DMS114 treated with DMSO at 0.1 percent for 48 hours (cell line): ENCODE data around the gene MAP2K5.

Experiments
- DNase-seq: peaks from one replicate; lab custom pipeline; 2025; ENCODE audit not compliant: unreplicated experiment; lab: John Stamatoyannopoulos, UW

MAP2K5 gene

DNA sequence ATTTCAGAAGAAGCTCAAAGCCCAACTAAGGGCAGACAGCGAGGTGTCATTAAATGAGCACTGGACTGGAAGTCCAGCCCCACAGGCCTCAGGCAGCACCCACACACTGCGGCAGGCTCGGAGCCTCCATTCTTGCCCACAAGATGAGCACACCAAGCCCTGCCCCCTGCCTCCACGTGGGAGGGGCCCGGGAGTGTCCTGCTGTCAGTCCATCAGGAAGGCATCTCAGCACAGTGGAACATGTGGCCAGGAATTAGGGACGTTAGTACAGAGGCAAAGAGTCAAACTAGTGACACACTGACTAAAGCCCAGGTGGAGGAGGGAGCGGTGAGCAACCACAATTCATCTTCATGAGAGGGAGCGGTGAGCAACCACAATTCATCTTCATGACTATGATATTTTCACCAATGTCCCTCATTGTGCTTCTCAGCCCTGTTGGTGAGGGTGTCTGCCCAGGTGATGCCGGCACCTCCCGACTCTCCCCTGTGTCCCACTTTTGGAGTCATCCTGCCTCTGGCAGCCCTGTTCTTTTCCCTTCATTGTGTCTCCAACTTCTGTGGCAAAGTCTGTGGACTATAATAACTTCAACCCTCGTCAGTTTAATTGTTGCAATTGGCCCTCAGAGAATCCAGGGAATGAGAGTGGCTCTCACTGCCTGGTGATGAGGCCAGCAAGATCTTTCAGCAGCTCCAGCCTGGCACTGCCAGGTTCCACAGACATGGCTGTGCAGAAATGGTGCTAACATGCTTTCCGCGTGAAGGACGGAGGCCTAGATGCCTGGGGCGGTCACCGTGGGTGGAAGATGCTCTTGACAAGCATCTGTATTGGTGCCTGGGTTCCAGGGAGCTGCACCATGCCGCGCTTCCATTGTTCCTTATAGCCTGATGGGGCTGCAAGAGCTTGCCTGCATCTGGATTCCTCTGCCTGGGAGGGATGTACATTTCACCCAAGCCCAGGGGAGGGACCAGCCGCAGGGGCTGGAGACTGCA lies 259.7 kb downstream of the MAP2K5 start:
- DNase-seq: no peak

DNA sequence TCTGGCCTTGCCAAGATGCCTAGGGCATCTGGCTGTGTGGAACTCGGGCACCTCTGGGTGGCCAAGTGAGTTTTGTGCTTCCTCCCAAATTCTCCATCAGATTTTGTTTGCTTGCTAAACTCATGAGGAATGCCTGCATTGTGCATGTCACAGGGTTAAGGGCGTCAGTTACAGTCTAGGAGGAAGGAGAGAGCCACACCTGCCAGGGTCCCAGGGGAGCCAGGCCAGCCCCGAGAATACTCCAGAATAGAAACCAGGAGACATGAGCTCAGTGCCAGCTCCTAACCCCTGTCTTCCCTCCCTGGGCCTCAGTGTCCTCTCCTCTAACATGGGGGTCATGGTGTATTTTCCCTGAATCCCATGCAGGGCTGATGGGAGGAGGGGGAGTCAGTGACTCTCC lies 260.8 kb downstream of the MAP2K5 start:
- no peak for DNase-seq

DNA sequence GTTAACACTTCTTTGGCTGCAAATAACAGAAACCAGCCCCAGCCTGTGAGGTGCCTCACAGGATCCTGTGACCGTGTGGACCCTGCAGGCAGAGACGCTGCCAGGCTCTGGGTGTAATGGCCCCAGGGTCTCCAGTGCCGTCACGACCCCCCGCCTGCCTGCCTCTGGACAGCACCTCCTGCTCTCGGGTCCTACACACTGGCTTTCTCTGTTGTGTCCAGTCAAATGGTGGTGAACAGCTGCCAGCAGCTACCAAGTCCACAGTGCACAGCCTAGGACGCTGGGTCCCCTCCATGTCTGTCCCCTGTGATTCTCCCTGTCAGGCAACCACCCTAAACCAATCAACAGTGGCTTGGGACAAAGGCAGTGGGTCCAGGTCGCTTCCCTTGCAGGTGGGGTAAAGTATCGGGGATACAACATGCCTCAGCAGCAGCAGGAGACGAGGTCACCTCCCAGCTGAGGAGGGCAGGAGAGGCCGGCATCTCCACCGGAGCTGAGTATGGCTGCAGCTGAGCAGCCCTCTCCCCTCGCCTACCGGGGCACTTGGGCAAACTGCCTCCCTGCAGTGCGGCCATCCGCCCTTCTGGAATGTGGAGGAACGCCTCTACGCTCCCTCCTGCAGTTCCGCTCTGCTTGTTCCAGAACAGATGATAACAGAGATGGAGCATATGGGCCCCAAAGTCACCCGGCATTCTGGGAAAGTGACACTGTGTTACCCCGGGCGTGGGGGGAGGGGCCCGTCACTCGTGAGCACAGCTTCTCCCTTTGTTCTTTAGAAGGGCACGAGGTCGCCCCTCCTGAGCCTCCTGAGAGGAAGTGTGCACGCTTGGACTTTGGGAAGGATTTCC lies 261.7 kb downstream of the MAP2K5 start:
- DNase-seq: no peak

DNA sequence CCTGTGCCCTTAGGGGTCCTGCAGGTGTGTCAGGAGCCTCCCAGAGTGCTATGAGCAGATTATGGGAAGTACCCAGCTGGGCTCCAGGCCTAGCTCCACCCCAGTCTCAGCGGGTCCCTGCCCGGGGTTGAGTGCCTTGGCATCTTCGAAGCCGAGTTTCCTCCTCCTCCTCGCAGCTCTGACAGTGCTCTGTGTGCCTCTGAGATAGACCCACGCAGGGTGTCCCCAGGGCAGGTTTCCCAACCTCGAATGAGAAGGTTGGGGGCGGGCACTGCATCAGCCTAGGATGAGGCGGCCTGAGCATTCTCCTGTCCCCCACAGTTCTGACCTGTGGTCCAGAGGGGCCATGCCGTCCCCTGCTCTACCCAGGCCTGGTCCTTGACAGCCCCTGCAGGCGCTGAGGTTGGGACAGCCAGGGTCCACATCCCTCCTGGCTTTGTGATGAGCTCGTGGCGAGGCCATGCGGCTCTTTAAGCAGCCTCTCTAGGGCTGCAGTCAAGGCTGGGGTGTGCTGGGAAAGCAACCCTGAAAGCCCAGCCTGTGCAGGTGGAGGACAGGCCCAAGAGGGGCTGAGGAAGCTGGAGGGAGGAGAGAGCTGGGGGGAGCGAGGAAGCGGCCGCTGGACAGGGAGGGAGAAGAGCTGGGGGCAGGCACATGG lies 262.6 kb downstream of the MAP2K5 start:
- DNase-seq: no peak

DNA sequence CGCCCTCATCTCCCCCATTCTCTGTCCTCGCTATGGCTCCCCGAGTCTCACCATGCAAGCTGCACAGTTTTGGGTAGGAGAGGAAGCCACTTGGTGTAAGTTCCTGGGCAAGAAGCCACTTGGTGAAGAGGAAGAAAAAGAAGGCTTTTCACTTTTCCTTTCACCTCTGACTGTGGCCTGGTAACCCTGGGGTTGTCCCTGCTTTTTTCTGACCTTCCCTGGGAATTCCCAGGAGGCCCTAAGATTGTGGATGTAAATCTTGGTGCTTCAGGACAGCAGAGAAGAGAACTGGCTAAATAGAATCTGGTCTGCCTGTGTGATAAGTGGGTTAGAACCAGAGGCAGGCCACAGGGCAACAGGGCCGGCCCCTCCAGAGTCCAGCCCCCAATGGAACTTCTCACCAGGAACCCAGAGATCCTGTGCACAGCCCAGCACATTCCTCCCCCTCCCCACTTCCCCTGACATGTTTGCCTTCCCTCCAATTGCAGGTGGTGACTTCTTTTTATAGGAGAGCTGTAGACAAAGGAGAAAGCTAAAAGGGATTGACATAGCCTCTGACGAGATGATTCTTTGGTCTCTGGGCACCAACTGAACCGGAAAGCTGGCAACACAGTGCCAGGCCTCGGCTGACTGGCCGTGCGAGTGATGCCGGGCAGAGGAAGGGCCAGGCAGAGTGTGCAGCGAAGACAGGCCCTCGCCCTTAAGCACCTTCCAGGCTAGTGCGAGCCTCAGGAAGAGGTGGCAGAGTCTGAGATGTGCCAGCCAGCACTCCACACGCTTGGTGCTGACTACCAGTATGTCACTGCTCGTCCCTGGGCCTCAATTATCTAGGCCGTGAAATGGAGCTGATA lies 263.4 kb downstream of the MAP2K5 start:
- no peak for DNase-seq

DNA sequence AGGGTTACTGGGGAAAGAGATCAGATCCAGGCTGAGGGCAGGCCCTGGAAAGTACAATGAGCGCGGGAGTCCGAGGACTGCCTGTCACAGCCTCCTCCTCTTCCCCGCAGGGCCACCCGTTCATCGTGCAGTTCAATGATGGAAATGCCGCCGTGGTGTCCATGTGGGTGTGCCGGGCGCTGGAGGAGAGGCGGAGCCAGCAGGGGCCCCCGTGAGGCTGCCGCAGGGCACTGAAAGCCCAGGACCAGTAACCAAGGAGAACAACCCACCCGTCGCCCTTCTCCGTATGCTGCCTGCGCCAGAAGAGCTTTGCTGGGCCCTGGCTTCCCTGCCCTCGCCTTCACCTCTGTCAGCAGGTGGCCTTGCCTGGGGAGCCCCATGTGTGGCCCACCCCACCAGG lies 264.0 kb downstream of the MAP2K5 start:
- no peak for DNase-seq

DNA sequence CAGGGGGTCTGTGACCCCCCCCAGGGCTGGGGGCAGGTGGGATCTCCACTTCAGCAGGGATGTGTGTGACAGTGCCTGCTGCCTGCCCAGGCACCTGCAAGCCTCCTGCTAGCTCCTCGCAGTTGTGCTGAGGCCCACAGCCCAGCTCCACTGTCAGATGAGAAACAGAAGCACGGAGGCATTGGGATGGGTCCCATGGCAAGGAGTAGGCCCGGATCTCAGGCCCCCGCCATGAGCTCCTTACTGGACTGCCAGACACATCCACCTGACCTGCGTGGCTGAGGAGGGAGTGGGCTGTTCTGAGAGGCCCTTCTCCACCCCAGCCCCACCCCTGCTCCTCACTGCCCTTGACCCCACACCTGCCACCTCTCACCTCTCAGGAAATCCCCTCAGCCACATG lies 264.6 kb downstream of the MAP2K5 start:
- DNase-seq: no peak

DNA sequence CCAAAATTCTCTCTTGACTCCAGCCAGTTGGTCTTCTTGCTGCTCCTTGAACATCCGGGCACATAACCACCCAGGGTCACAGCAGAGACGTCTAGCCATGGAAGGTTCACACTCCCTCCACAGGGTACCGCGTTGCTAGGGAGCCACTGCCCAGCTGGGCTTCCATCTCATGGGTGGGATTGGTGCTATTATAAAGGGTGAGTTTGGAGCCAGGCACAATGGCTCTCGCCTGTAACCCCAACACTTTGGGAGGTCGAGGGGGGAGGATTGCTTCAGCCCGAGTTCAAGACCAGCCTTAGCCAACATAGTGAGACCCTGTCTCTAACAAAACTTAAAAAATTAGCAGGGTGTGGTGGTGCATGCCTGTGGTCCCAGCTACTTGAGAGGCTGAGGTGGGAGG lies 265.3 kb downstream of the MAP2K5 start:
- no peak for DNase-seq

DNA sequence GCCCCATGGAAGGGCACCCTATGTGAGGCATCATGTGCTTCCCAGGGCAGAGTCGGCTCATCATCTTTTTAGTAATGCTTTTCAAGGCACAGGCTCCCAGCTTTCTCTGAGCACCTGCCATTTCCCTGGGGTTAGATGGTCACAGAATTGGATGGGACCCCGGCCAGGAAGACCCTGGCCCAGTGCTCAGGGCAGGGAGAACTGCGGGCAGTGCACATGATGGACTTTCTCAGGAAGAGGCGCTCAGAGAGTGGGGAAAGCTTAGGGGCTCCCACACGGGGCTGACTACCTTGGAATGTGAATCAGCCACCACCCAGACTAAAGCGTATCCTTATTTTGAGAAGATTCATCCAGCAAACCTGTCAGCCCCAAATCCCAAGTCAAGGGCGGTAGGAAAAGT lies 266.3 kb downstream of the MAP2K5 start:
- DNase-seq: no peak

DNA sequence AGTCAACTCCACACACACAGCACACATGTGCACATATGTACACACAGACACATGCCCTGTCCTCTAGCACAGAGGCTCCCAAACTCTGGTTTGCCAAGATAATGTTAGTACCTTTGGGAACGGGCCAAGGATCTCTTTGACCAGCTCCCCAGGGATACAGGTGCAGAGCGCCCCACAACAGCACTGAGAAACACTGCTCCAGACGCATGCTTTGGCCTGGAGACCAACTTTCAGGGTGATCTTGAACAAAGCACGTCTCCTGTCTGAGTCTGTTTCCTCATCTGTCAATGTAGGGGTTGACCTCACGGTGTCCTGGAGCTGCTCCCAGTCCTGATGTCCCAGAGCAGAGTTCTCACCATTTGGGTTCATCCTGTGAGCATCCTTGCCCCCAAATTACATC lies 266.9 kb downstream of the MAP2K5 start:
- no peak for DNase-seq

DNA sequence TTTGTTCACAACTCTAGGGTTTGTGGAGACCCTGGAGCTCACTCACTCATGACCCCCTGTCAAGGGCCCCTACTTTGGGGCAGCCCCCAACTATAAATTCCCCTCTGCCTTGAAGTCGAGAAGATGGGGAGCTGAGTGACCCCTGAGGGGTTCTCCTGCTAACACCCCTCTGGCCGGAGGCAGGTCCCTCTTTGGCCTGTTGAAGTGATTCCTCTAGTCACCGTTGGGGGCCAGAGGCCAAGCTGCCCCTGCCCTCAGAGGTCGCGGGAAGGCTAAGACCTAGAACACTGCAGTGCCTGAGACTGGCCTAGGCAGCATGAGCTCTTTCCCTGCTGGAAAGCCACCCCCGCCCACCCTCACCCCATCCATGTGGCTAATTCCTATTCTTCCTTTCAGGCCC lies 267.4 kb downstream of the MAP2K5 start:
- no peak for DNase-seq

DNA sequence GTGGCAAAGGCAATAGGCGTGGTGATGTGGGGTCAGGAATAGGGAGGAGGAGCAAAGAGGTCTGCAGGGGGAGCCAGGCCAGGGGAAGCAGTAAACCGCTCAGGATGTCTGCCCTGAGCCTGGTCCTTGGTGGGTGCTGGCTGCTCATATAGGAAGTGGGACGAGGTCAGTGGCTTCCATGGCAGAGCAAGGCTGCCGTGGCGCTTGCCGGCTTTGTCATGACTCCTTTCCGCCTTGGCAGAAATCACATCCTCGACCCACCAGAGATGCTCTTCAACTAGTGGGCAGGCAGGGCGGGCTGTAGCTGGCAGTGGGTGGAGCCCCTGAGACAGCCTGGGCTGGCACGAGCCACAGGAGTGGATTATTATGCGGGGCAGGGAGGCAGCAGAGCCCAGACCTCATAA lies 269.7 kb downstream of the MAP2K5 start:
- DNase-seq: no peak

DNA sequence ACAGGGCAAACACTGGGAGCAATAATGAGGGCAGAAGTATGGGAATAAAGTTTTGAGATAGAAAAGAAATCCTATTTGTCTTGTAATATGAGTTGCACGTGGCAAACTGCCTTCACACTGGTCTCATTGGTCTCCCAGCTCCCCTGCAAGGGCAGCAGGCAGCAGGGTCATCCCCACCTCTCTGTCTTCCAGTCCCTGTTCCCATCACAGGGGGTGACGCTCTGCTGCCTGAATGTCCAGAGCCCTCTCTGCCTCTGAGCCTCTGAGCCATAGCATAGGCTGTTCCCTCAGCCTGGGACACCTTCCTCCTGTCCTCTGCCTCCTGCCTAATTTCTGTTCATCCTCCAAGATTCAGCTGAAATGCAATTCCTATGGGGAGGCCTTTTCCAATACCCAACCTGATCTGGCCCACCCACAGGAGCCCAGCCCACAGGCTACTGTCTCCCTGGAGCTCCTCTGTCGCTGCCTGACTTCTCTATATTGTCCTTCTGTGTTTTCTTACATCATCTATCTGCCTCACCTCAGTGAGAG lies 270.7 kb downstream of the MAP2K5 start:
- no peak for DNase-seq

DNA sequence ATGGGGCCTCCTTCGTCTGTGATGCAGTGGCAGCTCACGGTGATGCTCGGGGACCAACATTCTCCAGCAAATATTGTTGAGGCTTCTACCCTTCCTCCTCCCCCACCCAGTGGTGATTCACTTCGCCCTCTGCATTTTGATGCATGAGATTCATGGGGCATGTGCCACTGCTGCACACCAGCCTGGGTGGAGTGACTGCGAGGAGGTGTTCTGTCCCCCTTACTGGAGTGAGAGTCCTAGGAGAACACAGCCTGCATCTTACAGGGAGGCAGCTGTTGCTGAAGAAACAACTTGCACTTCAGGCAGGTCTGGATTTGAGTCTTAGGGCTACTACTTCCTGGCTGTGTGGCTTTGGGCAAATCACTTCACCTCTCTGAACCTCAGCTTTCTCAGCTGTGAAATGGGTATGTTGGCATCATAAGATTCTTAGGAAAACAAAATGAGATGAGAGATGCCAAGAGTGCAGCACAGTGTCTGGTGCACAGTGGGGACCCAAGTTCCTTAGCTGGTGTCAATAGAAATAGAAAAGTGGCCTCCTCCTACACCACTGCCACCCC lies 272.6 kb downstream of the MAP2K5 start:
- no peak for DNase-seq

DNA sequence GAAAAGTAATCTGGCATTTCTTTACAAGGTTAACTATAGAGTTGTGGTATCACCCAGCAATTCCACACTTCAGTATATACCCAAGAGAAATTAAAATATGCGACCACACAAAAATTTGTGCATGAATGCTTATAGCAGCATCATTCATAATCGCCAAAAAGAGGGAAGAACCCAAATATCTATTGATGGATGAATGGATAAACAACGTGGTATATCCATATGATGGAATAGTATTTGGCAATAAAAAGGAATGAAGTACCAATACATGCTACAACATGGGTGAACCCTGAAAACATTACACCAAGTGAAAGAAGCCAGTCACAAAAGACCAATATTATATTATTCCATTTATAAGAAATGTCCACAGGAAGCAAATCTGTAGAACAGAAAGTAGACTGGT lies 274.2 kb downstream of the MAP2K5 start:
- DNase-seq: no peak

DNA sequence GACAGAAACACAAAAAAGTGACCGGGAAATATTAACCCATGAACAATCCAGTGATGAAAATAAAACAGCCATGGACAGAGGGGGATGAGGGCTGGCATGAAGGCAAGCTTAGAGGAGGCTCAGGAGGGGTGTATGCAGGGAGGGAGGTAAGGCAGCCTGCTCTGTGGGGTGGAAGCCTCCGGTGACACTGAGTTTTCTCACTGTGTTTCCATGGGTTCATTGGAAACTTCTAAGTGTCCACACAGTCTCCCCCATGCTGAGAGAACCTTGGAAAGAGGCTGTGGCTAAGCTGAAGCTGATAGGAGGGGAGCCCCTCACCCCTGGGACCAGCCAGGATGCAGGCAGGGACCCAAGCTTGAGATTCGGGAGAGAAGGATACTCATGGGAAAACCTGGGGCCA lies 276.0 kb downstream of the MAP2K5 start:
- no peak for DNase-seq

DNA sequence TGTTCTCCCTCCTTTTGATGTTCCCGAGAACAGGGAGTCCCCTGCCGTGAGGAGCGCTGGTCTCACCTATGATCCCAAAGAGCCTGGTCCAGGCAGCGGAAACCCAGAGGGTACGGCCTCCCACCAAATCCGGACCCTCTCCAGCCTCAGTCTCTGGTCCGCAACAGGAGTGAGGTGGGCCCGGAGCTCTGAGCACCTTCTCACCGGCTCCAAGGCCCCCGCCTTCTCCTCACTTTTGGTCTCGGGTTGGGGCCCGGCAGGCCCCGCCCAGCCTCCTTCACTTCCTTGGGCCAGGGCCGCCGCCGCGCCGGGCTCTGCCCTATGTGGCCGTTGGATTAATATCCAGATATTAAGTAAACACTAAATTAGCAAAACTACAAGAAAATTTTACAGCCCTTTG lies 277.1 kb downstream of the MAP2K5 start:
- no peak for DNase-seq

DNA sequence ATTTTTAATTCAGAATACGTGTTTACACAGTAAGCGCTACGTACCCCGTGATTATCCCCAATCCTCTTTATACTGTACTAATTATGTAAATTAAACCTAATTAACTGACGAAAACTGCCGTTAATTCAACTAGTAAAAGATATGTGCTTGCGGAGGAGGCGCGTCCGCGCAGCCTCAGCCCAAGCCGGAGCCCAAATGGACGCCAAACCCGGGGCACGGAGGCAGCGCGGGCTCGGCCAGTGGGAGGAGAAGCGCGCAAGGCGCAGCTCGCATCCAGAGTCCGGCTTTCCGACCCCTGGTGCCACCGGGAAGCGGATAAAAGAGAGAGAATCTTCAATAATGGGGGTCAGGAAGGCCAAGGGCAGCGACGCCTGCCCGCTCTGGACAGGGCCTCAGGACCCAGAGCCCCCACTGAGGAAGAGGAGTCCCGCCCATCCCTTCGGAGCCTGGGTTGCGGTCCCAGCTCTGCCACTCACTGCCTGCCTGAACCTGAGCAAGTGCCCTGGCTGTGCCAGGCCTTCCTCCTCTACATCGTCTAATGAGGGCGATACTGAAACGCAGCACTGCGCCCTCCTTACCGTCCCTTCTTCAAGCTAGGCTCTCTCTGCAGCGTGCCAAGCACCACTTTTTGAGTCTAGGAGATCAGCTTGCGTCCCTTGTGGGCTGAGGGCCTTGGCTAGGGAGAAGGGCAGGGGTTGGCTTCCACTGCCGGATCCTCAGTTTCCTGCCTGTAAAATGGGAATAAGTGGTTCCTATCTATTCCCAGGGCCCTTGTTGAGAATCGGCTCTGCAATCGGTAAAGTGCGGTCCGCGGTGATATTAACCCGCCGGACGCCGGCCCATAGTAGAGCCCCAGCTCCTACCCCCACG lies 277.9 kb downstream of the MAP2K5 start:
- no peak for DNase-seq
